Hepatocyte (in vitro differentiated cells): ENCODE data around the gene TNFSF13. TPM values are rescaled to one million over a fixed set of nuclear protein-coding genes. Genes with fewer than 3 reads are reported as not detected.

Experiments
- DNase-seq: peaks from one replicate; pipeline ENCODE4 v3.0.0-alpha.2; 2016; ENCODE audit warnings: low spot score
- H2AFZ ChIP-seq: fragments of 200-600 bp; sonication (generic); 2 replicates; pipeline ENCODE4 v1.6.0; 2016; ENCODE audit warnings: antibody characterized with exemption, mild to moderate bottlenecking
- H3K27ac ChIP-seq: fragments of 200-600 bp; sonication (generic); 2 replicates; pipeline ENCODE4 v1.5.1; 2016; ENCODE audit warnings: mild to moderate bottlenecking
- H3K27me3 ChIP-seq: fragments of 200-600 bp; sonication (generic); 2 replicates; pipeline ENCODE4 v1.6.1; 2016
- H3K36me3 ChIP-seq: fragments of 200-600 bp; sonication (generic); replicated peaks from 2 replicates; pipeline ENCODE4 v1.5.1; 2016; ENCODE audit warnings: low read depth; ENCODE audit not compliant: insufficient read depth
- H3K4me1 ChIP-seq: fragments of 200-600 bp; sonication (generic); 2 replicates; pipeline ENCODE4 v1.5.1; 2016; ENCODE audit warnings: mild to moderate bottlenecking, moderate library complexity; ENCODE audit not compliant: insufficient read depth
- H3K4me2 ChIP-seq: fragments of 200-600 bp; sonication (generic); 2 replicates; pipeline ENCODE4 v1.6.0; 2016
- H3K4me3 ChIP-seq: fragments of 200-600 bp; sonication (generic); 2 replicates; pipeline ENCODE4 v1.5.1; 2016; ENCODE audit warnings: mild to moderate bottlenecking
- H3K79me2 ChIP-seq: fragments of 200-600 bp; sonication (generic); 2 replicates; pipeline ENCODE4 v1.6.0; 2017; ENCODE audit warnings: mild to moderate bottlenecking
- H3K9me2 ChIP-seq: fragments of 200-600 bp; sonication (generic); replicated peaks from 2 replicates; pipeline ENCODE4 v1.6.0; 2017; ENCODE audit warnings: mild to moderate bottlenecking; ENCODE audit not compliant: insufficient read depth
- H3K9me3 ChIP-seq: fragments of 200-600 bp; sonication (generic); 2 replicates; pipeline ENCODE4 v1.5.1; 2016; ENCODE audit warnings: low read depth, mild to moderate bottlenecking
- H4K20me1 ChIP-seq: fragments of 200-600 bp; sonication (generic); 2 replicates; pipeline ENCODE4 v1.6.0; 2016; ENCODE audit warnings: mild to moderate bottlenecking; ENCODE audit not compliant: insufficient read depth, poor library complexity, severe bottlenecking
- EZH2 ChIP-seq: fragments of 200-600 bp; sonication (generic); IDR thresholded peaks from 2 replicates; pipeline ENCODE4 v1.6.1; 2016; ENCODE audit warnings: antibody characterized with exemption, mild to moderate bottlenecking, borderline replicate concordance
- EZH2phosphoT487 ChIP-seq: fragments of 200-600 bp; sonication (generic); IDR thresholded peaks from one replicate; pipeline ENCODE4 v1.6.1; 2018; ENCODE audit warnings: antibody characterized with exemption, mild to moderate bottlenecking, low read depth, moderate library complexity; ENCODE audit not compliant: unreplicated experiment, severe bottlenecking
- WGBS: methylation state at CpG from one replicate; pipeline ENCODE4 v1.1.6; 2016; ENCODE audit warnings: low lambda C conversion rate; ENCODE audit errors: missing lambda C conversion rate; 5-methylcytosine and 5-hydroxymethylcytosine counted together
- polyA plus RNA-seq: library from polyadenylated mRNA; unstranded; fragments of >200 nt; fragmentation: Nextera tagmentation; extraction: Ambion mirVana; gene quantifications from 2 replicates; pipeline ENCODE4 v1.2.1, GENCODE V29; 2016
- total RNA-seq: library from RNA; depleted of rRNA; stranded (reverse); fragments of >200 nt; gene quantifications from 2 replicates; pipeline ENCODE4 v1.2.3, GENCODE V29; 2014
- TF ChIP-seq, protein P1 (sequence below): fragments of 200-600 bp; sonication (generic); IDR thresholded peaks from 2 replicates; pipeline ENCODE4 v1.5.1; 2016; ENCODE audit warnings: antibody characterized with exemption, mild to moderate bottlenecking; ENCODE audit not compliant: poor library complexity

Gene TNFSF13
- total and polyA plus RNA-seq, 2 experiments from 2014 or later = 0.90 to 2.4 TPM

DNA sequence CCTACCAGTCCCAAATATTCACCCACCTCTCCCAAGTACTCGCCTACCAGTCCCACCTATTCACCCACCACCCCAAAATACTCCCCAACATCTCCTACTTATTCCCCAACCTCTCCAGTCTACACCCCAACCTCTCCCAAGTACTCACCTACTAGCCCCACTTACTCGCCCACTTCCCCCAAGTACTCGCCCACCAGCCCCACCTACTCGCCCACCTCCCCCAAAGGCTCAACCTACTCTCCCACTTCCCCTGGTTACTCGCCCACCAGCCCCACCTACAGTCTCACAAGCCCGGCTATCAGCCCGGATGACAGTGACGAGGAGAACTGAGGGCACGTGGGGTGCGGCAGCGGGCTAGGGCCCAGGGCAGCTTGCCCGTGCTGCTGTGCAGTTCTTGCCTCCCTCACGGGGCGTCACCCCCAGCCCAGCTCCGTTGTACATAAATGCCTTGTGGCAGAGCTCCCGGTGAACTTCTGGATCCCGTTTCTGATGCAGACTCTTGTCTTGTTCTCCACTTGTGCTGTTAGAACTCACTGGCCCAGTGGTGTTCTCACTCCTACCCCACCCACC, 44.6 kb upstream of the TNFSF13 start:
- H3K27ac ChIP-seq = no peak overlapping the region
- no peaks in the 10 kb centered on the region for H3K9me2 ChIP-seq
- TF ChIP-seq EZH2phosphoT487 (no peak), EZH2 (no peak)
- TF ChIP-seq, protein P1, sequence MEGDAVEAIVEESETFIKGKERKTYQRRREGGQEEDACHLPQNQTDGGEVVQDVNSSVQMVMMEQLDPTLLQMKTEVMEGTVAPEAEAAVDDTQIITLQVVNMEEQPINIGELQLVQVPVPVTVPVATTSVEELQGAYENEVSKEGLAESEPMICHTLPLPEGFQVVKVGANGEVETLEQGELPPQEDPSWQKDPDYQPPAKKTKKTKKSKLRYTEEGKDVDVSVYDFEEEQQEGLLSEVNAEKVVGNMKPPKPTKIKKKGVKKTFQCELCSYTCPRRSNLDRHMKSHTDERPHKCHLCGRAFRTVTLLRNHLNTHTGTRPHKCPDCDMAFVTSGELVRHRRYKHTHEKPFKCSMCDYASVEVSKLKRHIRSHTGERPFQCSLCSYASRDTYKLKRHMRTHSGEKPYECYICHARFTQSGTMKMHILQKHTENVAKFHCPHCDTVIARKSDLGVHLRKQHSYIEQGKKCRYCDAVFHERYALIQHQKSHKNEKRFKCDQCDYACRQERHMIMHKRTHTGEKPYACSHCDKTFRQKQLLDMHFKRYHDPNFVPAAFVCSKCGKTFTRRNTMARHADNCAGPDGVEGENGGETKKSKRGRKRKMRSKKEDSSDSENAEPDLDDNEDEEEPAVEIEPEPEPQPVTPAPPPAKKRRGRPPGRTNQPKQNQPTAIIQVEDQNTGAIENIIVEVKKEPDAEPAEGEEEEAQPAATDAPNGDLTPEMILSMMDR = no peak
- H3K4me2 ChIP-seq = no peak overlapping the region
- H3K27me3 ChIP-seq = no peaks in the 10 kb centered on the region
- 87% methylated on average over 15 of the region's 17 CpGs for WGBS
- no peaks in the 10 kb centered on the region for H3K9me3 ChIP-seq
- no peak for DNase-seq
- no peaks in the 10 kb centered on the region for H3K79me2 ChIP-seq
- H3K36me3 ChIP-seq = no peaks in the 10 kb centered on the region
- H3K4me1 ChIP-seq = no peaks in the 10 kb centered on the region
- no peaks in the 10 kb centered on the region for H4K20me1 ChIP-seq
- H2AFZ ChIP-seq = no peak overlapping the region
- H3K4me3 ChIP-seq = no peak overlapping the region

DNA sequence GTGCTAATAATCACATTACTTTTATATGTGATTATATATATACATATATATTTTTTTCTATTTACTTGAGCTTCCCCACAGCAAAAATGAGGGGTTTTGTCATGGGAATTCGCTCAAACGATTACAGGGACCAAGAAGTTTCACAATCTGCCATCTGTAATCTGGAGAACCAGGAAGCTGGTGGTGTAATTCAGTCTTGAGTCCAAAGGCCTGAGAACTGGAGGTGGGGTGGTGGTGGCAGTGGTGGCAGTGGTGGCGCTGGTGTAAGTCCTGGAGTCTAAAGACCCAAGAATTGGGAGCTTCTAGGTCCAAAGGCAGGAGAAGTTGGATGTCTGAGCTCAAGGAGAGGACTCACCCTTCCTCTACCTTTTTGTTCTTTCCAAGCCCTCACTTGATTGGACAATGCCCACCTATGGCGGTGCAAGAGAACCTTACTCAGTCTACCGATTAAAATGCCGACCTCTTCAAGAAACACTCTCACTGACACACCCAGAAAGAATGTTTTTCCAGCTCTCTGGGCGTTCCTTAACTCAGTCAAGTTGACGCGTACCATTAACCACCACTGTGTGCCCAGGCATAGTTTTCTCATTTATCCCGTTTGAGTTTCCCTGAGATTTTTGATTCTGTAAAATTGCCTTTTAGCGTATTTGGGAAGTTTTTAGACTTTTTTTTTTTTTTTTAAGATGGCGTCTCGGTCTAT, 42.5 kb upstream of the TNFSF13 start:
- Histone ChIP-seq H3K36me3 (no peaks in the 10 kb centered on the region), H3K27me3 (no peaks in the 10 kb centered on the region), H3K79me2 (no peaks in the 10 kb centered on the region), H4K20me1 (no peaks in the 10 kb centered on the region), H3K9me2 (no peaks in the 10 kb centered on the region), H3K27ac (no peak overlapping the region), H3K4me1 (no peaks in the 10 kb centered on the region), H3K4me3 (no peak overlapping the region), H3K4me2 (no peak overlapping the region), H3K9me3 (no peaks in the 10 kb centered on the region), H2AFZ (no peak overlapping the region)
- peak; percentile 17 for DNase-seq
- TF ChIP-seq, protein P1 = no peak
- TF ChIP-seq EZH2 = no peak
- TF ChIP-seq EZH2phosphoT487 = no peak
- 92% methylated on average over 13 of the region's 13 CpGs for WGBS

DNA sequence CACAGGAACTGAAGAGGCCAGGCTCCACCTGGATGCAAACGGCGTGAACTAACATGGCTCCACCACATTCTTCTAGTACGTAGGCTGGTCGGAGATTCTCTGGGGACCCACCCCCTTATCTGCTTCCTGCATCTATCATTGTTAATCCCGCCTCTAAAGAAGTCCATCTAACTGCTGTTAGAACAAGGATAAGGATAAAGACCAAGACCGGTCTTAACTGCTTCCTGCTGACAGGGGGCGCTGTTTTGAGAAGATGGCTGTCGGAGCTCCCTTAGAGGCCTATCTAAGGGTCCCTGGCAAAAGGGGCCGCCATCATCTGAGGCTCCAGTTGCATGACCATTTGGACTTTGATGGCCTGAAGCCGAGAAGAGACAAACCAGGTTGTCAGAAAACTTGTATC, 35.5 kb upstream of the TNFSF13 start:
- H3K4me1 ChIP-seq = no peaks in the 10 kb centered on the region
- no peak overlapping the region for H3K4me3 ChIP-seq
- H3K79me2 ChIP-seq = no peaks in the 10 kb centered on the region
- H3K27ac ChIP-seq = no peak overlapping the region
- H3K9me2 ChIP-seq = no peaks in the 10 kb centered on the region
- 54% methylated on average over 10 of the region's 10 CpGs for WGBS
- no peaks in the 10 kb centered on the region for H3K36me3 ChIP-seq
- no peak overlapping the region for H3K4me2 ChIP-seq
- H4K20me1 ChIP-seq = no peaks in the 10 kb centered on the region
- no peaks in the 10 kb centered on the region for H3K27me3 ChIP-seq
- DNase-seq = no peak
- H3K9me3 ChIP-seq = no peaks in the 10 kb centered on the region
- no peak for TF ChIP-seq EZH2
- TF ChIP-seq, protein P1 = peak; percentile 18
- no peak for TF ChIP-seq EZH2phosphoT487
- no peak overlapping the region for H2AFZ ChIP-seq
